K562 (cell line): ENCODE data around the gene COG3. TPM values are rescaled to one million over a fixed set of nuclear protein-coding genes. Genes with fewer than 3 reads are reported as not detected.

Experiments
- ATAC-seq: fragments of 200-7000 bp; cut with Tn5 transposase; 3 replicates; pipeline ENCODE4 v1.9.1; 2020; ENCODE audit warnings: moderate library complexity
- BruUV-seq: library from RNA; stranded (reverse); fragments of 400-500 nt; replicated peaks from 2 replicates; lab custom pipeline; 2021; lab: Mats Ljungman, UMichigan
- CTCF ChIA-PET: fragments of 300-600 bp; formaldehyde crosslinking; extraction: SDS; loops from one replicate; lab custom pipeline; 2021; ENCODE audit warnings: low intra/inter-chr PET ratio; lab: Yijun Ruan, JAX
- POLR2A ChIA-PET: fragments of 300-600, 350-650 bp; sonication (Branson Sonifier 250); formaldehyde crosslinking; extraction: SDS; loops from one replicate; lab custom pipeline; 2021; ENCODE audit warnings: antibody characterized with exemption, inconsistent platforms; lab: Yijun Ruan, JAX
- DNase-seq, 4 experiments: peaks; one replicate each; pipeline versions ENCODE4 v3.0.0 to v3.0.0-alpha.2; 2011 to 2018; ENCODE audit warnings: low spot score in 3 of 4, mixed read lengths in 3 of 4; ENCODE audit errors: extremely low read depth in 1 of 4
- FAIRE-seq: peaks from 2 replicates; lab custom pipeline; 2011; peaks lifted over from hg19 to GRCh38; lab: Jason Lieb, UNC
- H2AFZ ChIP-seq: 2 replicates; pipeline ENCODE4 v1.6.0; 2011; ENCODE audit warnings: low read depth, low read length, control low read depth, inconsistent platforms
- H3K27ac ChIP-seq: fragments of 200-600 bp; 3 replicates; pipeline ENCODE4 v1.8.0; 2011; ENCODE audit warnings: low read depth, mild to moderate bottlenecking, control low read depth, inconsistent platforms, low read length, moderate library complexity, mixed read lengths; ENCODE audit errors: extremely low read depth
- H3K27me3 ChIP-seq, 2 experiments: fragments of 300-600 bp in 1 of 2; 2 replicates in 1 of 2; 3 replicates in 1 of 2; pipeline versions ENCODE4 v1.6.0 to v1.8.0; 2011; ENCODE audit warnings: inconsistent platforms in 2 of 2, low read length in 2 of 2, mild to moderate bottlenecking in 1 of 2, mixed read lengths in 1 of 2, moderate library complexity in 1 of 2; ENCODE audit not compliant: control insufficient read depth in 2 of 2, insufficient read depth in 2 of 2
- H3K36me3 ChIP-seq: fragments of 300-600 bp; 3 replicates; pipeline ENCODE4 v1.8.0; 2011; ENCODE audit warnings: mild to moderate bottlenecking, low read length, inconsistent platforms; ENCODE audit not compliant: control insufficient read depth, insufficient read depth
- H3K4me1 ChIP-seq, 2 experiments: fragments of 200-600 bp in 1 of 2; replicated peaks in 1 of 2; 2 replicates in 1 of 2; 3 replicates in 1 of 2; pipeline versions ENCODE4 v1.5.1 to v1.8.0; 2011; ENCODE audit warnings: inconsistent platforms in 2 of 2, low read length in 2 of 2, mild to moderate bottlenecking in 1 of 2, mixed read lengths in 1 of 2, moderate library complexity in 1 of 2; ENCODE audit not compliant: control insufficient read depth in 2 of 2, insufficient read depth in 2 of 2
- H3K4me2 ChIP-seq: 2 replicates; pipeline ENCODE4 v1.6.1; 2011; ENCODE audit warnings: low read length, control low read depth, inconsistent platforms, mixed read lengths; ENCODE audit not compliant: insufficient read depth
- H3K4me3 ChIP-seq: fragments of 200-600 bp; sonication (generic), shearing (Covaris generic); 2 replicates; pipeline ENCODE4 v1.5.1; 2016; ENCODE audit warnings: control low read depth, inconsistent platforms
- H3K79me2 ChIP-seq: fragments of 200-600 bp; 3 replicates; pipeline ENCODE4 v1.8.0; 2011; ENCODE audit warnings: low read length, inconsistent platforms; ENCODE audit not compliant: control insufficient read depth, insufficient read depth
- H3K9ac ChIP-seq, 2 experiments: 2 replicates each; pipeline versions ENCODE4 v1.6.0 to v1.6.1; 2011; ENCODE audit warnings: low read depth in 2 of 2, low read length in 2 of 2, control low read depth in 1 of 2, inconsistent platforms in 1 of 2, mild to moderate bottlenecking in 1 of 2, mixed read lengths in 1 of 2; ENCODE audit not compliant: insufficient read depth in 1 of 2
- H3K9me1 ChIP-seq: one replicate; pipeline ENCODE4 v1.6.0; 2011; ENCODE audit warnings: inconsistent platforms, mild to moderate bottlenecking, low read length, moderate library complexity; ENCODE audit not compliant: control insufficient read depth, insufficient read depth
- H3K9me3 ChIP-seq: replicated peaks from 2 replicates; pipeline ENCODE4 v1.5.1; 2011; ENCODE audit warnings: low read depth, low read length, inconsistent platforms; ENCODE audit not compliant: control insufficient read depth, insufficient read depth
- H4K20me1 ChIP-seq: replicated peaks from 2 replicates; pipeline ENCODE4 v1.6.1; 2011; ENCODE audit warnings: low read length, inconsistent platforms, mixed read lengths; ENCODE audit not compliant: control insufficient read depth, insufficient read depth
- BMI1 ChIP-seq: fragments of 150-350 bp; IDR thresholded peaks from 2 replicates; pipeline ENCODE4 v1.6.1; 2014; ENCODE audit warnings: low read length
- KLF1 ChIP-seq: fragments of 450-650 bp; IDR thresholded peaks from 2 replicates; pipeline ENCODE4 v1.6.1; 2016; ENCODE audit warnings: missing genetic modification characterization, missing compliant biosample characterization
- MEF2A ChIP-seq: IDR thresholded peaks from 2 replicates; pipeline ENCODE4 v1.6.1; 2011; ENCODE audit warnings: low read depth, mild to moderate bottlenecking, low read length, moderate library complexity; ENCODE audit not compliant: control insufficient read depth
- RBM17 ChIP-seq: fragments of 200-400 bp; formaldehyde crosslinking; IDR thresholded peaks from 2 replicates; pipeline ENCODE4 v1.6.1; 2017; ENCODE audit warnings: low read depth, mild to moderate bottlenecking, low read length, borderline replicate concordance
- SMAD1 ChIP-seq: fragments of 150-350 bp; IDR thresholded peaks from 2 replicates; pipeline ENCODE4 v1.6.1; 2014; ENCODE audit warnings: low read length, low read depth; ENCODE audit not compliant: partially characterized antibody
- SNRNP70 ChIP-seq: fragments of 200-400 bp; formaldehyde crosslinking; optimal IDR thresholded peaks from 2 replicates; pipeline ENCODE3; 2017; ENCODE audit warnings: low read depth, low read length
- ZEB2 ChIP-seq: fragments of 450-650 bp; IDR thresholded peaks from 2 replicates; pipeline ENCODE4 v1.6.1; 2016
- WGBS: fragments of 100-300 bp; shearing (Covaris generic); methylation state at CpG from one replicate; pipeline ENCODE4 v1.1.6; 2016; ENCODE audit warnings: low coverage, mixed read lengths; ENCODE audit not compliant: insufficient coverage; ENCODE audit errors: missing lambda C conversion rate; 5-methylcytosine and 5-hydroxymethylcytosine counted together
- in situ Hi-C: fragments of 300-500 bp; cut with MboI; formaldehyde crosslinking; loops from 4 replicates; pipeline ENCODE4 v1.15.0; 2018; ENCODE audit warnings: inconsistent platforms, mixed read lengths
- intact Hi-C: fragments of 100-400 bp; cut with micrococcal nuclease; formaldehyde crosslinking; loops from 2 replicates; pipeline ENCODE4 v1.14.2; 2022
- polyA plus RNA-seq, 8 experiments: library from polyadenylated mRNA; depleted of rRNA in 4 of 8; stranded (reverse) in 5 of 8; unstranded in 3 of 8; fragments of >200 nt; fragmentation: Nextera tagmentation in 2 of 8; fragmentation: Illumina TruSeq in 1 of 8; extraction: Ambion mirVana in 2 of 8; extraction: Trizol in 1 of 8; gene quantifications; 2 replicates each; pipeline versions ENCODE4 v1.2.1 to v1.2.3, GENCODE V29; 2011 to 2014; ENCODE audit warnings: inconsistent platforms in 1 of 8, missing spikeins in 1 of 8
- total RNA-seq, 7 experiments: library from RNA; depleted of rRNA in 6 of 7; stranded (reverse); fragments of >200 nt in 6 of 7; fragmentation: Illumina TruSeq in 2 of 7; extraction: Trizol in 2 of 7; gene quantifications; 2 replicates each; pipeline versions ENCODE4 v1.2.1 to v1.2.3, GENCODE V29; 2011 to 2021; ENCODE audit warnings: low replicate concordance in 1 of 7
- TF ChIP-seq, protein P1 (sequence below): fragments of 250-450 bp; sonication (Bioruptor Pico); IDR thresholded peaks from 2 replicates; pipeline ENCODE4 v1.4.0; 2020; ENCODE audit warnings: mild to moderate bottlenecking, moderate library complexity
- TF ChIP-seq, protein P2 (sequence below): sonication (generic); formaldehyde crosslinking; IDR thresholded peaks from 2 replicates; pipeline ENCODE4 v1.8.1; 2022; ENCODE audit warnings: missing genetic modification reagents
- TF ChIP-seq, protein P3 (sequence below): fragments of 450-650 bp; IDR thresholded peaks from 2 replicates; pipeline ENCODE4 v1.6.1; 2014; ENCODE audit warnings: low read depth, mild to moderate bottlenecking, moderate library complexity, borderline replicate concordance

COG3 gene
- total and polyA plus RNA-seq, 9 of the 15 experiments (the other 6 are each of a cell fraction or from before 2014, with no cell fraction given), result 3.9 to 22.9 (median 14.5) TPM

DNA sequence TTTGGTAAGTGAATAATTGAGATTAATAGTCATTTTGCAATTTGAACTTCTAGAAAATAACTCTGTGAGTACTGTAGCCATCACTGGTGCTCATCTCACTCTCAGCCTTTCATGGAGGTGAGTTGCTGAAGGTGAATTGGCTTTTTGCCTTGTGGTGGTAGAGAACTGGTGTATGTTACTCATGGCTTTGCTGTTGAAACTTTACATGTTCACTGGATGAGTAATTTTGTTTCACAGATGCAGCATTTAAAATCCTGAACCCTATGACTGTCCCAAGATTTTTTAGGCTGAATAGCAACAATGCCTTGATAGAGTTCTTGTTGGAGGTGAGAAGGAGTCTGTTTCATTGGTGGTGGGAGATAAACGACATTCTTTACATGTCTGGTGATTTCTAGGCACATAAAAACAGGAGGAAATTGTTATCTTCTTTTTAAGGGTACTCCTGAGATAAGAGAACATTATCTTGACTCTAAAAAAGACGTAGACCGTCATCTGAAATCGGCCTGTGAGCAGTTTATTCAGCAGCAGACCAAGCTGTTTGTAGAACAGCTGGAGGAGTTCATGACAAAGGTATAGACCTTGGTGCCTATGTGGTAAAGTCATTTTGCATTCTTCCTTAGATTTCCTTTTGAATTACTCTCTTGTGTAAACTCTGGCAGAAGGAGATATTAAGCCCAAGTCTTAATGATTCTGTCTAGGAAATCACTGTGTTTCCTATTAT, 53.9 kb downstream of the COG3 start:
- Histone ChIP-seq H2AFZ (no peak overlapping the region), H3K4me2 (no peak overlapping the region), H3K27me3 (no peaks in the 10 kb centered on the region), H3K9ac (no peak overlapping the region), H3K79me2 (no peaks in the 10 kb centered on the region), H3K9me1 (no peaks in the 10 kb centered on the region), H3K4me3 (no peak overlapping the region), H3K27ac (no peak overlapping the region), H4K20me1 (no peaks in the 10 kb centered on the region), H3K4me1 (no peaks in the 10 kb centered on the region; a peak in 1 of 5 replicates), H3K9me3 (no peaks in the 10 kb centered on the region), H3K36me3 (peaks cover 52% of the 10 kb centered on the region; the same call in 1 of the 3 replicates)
- BruUV-seq, result no TSS peak
- no peak for FAIRE-seq
- TF ChIP-seq ZEB2 (no peak), SMAD1 (no peak), BMI1 (no peak), RBM17 (no peak), SNRNP70 (no peak), KLF1 (tag) (no peak), MEF2A (no peak)
- TF ChIP-seq, protein P1, sequence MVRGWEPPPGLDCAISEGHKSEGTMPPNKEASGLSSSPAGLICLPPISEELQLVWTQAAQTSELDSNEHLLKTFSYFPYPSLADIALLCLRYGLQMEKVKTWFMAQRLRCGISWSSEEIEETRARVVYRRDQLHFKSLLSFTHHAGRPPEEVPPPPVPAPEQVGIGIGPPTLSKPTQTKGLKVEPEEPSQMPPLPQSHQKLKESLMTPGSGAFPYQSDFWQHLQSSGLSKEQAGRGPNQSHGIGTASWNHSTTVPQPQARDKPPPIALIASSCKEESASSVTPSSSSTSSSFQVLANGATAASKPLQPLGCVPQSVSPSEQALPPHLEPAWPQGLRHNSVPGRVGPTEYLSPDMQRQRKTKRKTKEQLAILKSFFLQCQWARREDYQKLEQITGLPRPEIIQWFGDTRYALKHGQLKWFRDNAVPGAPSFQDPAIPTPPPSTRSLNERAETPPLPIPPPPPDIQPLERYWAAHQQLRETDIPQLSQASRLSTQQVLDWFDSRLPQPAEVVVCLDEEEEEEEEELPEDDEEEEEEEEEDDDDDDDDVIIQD (CRISPR knock-in tag), result no peak
- TF ChIP-seq, protein P2, sequence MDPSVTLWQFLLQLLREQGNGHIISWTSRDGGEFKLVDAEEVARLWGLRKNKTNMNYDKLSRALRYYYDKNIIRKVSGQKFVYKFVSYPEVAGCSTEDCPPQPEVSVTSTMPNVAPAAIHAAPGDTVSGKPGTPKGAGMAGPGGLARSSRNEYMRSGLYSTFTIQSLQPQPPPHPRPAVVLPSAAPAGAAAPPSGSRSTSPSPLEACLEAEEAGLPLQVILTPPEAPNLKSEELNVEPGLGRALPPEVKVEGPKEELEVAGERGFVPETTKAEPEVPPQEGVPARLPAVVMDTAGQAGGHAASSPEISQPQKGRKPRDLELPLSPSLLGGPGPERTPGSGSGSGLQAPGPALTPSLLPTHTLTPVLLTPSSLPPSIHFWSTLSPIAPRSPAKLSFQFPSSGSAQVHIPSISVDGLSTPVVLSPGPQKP, result no peak
- TF ChIP-seq, protein P3, sequence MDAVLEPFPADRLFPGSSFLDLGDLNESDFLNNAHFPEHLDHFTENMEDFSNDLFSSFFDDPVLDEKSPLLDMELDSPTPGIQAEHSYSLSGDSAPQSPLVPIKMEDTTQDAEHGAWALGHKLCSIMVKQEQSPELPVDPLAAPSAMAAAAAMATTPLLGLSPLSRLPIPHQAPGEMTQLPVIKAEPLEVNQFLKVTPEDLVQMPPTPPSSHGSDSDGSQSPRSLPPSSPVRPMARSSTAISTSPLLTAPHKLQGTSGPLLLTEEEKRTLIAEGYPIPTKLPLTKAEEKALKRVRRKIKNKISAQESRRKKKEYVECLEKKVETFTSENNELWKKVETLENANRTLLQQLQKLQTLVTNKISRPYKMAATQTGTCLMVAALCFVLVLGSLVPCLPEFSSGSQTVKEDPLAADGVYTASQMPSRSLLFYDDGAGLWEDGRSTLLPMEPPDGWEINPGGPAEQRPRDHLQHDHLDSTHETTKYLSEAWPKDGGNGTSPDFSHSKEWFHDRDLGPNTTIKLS, result no peak
- whole genome bisulfite sequencing, result 28% methylated on average over 4 of the region's 4 CpGs
- ATAC-seq, result no peak
- intact Hi-C loops, result no loop called here
- in situ Hi-C loops, result no loop called here
- DNase-seq, result no peak
- POLR2A ChIA-PET, result no interaction called here
- CTCF ChIA-PET, result no interaction called here
